ENCODE results near the gene MTG2. TPM values are rescaled to one million over a fixed set of nuclear protein-coding genes. Genes with fewer than 3 reads are reported as not detected.

Gene MTG2
- total and polyA plus RNA-seq, 2 donors from 2014 or later: 36.1 to 45.2 TPM

GRCh38 chr20:62235001-62235776 is 52.4 kb downstream of the MTG2 start:
- intact Hi-C loops (cut with DNase I): no loop called here
- no peak overlapping the region for H3K9ac ChIP-seq (ENCODE audit: low read length in 3 of 3)
- H3K27me3 ChIP-seq (ENCODE audit: control insufficient read depth, insufficient read depth, low read length): no peaks in the 10 kb centered on the region
- peaks cover 3 to 16% (median 6%) of the 10 kb centered on the region in 3 donors for H3K4me1 ChIP-seq (ENCODE audit: control insufficient read depth in 2 of 3, insufficient read depth in 2 of 3, low read depth in 1 of 3, low read length in 3 of 3)
- no peaks in the 10 kb centered on the region for H3K9me3 ChIP-seq (ENCODE audit: control insufficient read depth in 2 of 3, insufficient read depth in 1 of 3, low read length in 3 of 3)
- H3K27ac ChIP-seq (ENCODE audit: low read depth in 2 of 2, low read length in 2 of 2): no peak overlapping the region
- DNase-seq (no peak), FAIRE-seq (no peak)
- no peaks in the 10 kb centered on the region for H3K36me3 ChIP-seq (ENCODE audit: control insufficient read depth in 2 of 3, insufficient read depth in 3 of 3, low read length in 3 of 3)
- H3K4me3 ChIP-seq (ENCODE audit: low read length in 3 of 3): no peak overlapping the region
- no peak for TF ChIP-seq CTCF (IDR thresholded peaks at IDR 0.05; ENCODE audit: borderline replicate concordance, extremely low read depth, insufficient read depth)

- Histone ChIP-seq H3K4me1 (ENCODE audit: control insufficient read depth in 2 of 3, insufficient read depth in 2 of 3, low read depth in 1 of 3, low read length in 3 of 3) (peaks cover 3 to 18% (median 6%) of the 10 kb centered on the region in 3 donors), H3K27me3 (ENCODE audit: control insufficient read depth, insufficient read depth, low read length) (no peaks in the 10 kb centered on the region), H3K4me3 (ENCODE audit: low read length in 3 of 3) (no peak overlapping the region), H3K27ac (ENCODE audit: low read depth in 2 of 2, low read length in 2 of 2) (no peak overlapping the region), H3K36me3 (ENCODE audit: control insufficient read depth in 2 of 3, insufficient read depth in 3 of 3, low read length in 3 of 3) (no peaks in the 10 kb centered on the region), H3K9ac (ENCODE audit: low read length in 3 of 3) (no peak overlapping the region), H3K9me3 (ENCODE audit: control insufficient read depth in 2 of 3, insufficient read depth in 1 of 3, low read length in 3 of 3) (no peaks in the 10 kb centered on the region)
- TF ChIP-seq CTCF (IDR thresholded peaks at IDR 0.05; ENCODE audit: borderline replicate concordance, extremely low read depth, insufficient read depth): no peak
- intact Hi-C loops (cut with DNase I): no loop called here
- FAIRE-seq (no peak), DNase-seq (no peak)
Measured at GRCh38 chr20:62235777-62236157, 52.9 kb downstream of the MTG2 start.

- Histone ChIP-seq H3K4me1 (ENCODE audit: control insufficient read depth in 2 of 3, insufficient read depth in 2 of 3, low read depth in 1 of 3, low read length in 3 of 3) (peaks cover 3 to 18% (median 6%) of the 10 kb centered on the region in 3 donors), H3K9ac (ENCODE audit: low read length in 3 of 3) (no peak overlapping the region), H3K9me3 (ENCODE audit: control insufficient read depth in 2 of 3, insufficient read depth in 1 of 3, low read length in 3 of 3) (no peaks in the 10 kb centered on the region), H3K36me3 (ENCODE audit: control insufficient read depth in 2 of 3, insufficient read depth in 3 of 3, low read length in 3 of 3) (no peaks in the 10 kb centered on the region), H3K27me3 (ENCODE audit: control insufficient read depth, insufficient read depth, low read length) (no peaks in the 10 kb centered on the region), H3K4me3 (ENCODE audit: low read length in 3 of 3) (no peak overlapping the region), H3K27ac (ENCODE audit: low read depth in 2 of 2, low read length in 2 of 2) (no peak overlapping the region)
- FAIRE-seq (no peak), DNase-seq (no peak)
- TF ChIP-seq CTCF (IDR thresholded peaks at IDR 0.05; ENCODE audit: borderline replicate concordance, extremely low read depth, insufficient read depth): no peak
- intact Hi-C loops (cut with DNase I): no loop called here
Measured at GRCh38 chr20:62236200-62236599, 53.4 kb downstream of the MTG2 start.

All from kidney (tissue), 14 donors.